Endothelial cell of umbilical vein (primary cell): ENCODE data around the gene EVX1.

ENCODE experiments used
- EZH2 ChIP-seq: IDR thresholded peaks from 2 replicates; pipeline ENCODE4 v1.6.1; 2012; ENCODE audit warnings: borderline replicate concordance, low read depth, mild to moderate bottlenecking, moderate library complexity, low read length, inconsistent platforms; ENCODE audit not compliant: severe bottlenecking
- GATA2 ChIP-seq: IDR thresholded peaks from 2 replicates; pipeline ENCODE4 v1.7.0; 2011; ENCODE audit warnings: low read depth, mild to moderate bottlenecking, moderate library complexity, mixed read lengths, low read length; ENCODE audit not compliant: insufficient read length, insufficient read depth
- MAX ChIP-seq: IDR thresholded peaks from 2 replicates; pipeline ENCODE4 v1.6.1; 2011; ENCODE audit not compliant: insufficient read depth, insufficient read length
- POLR2A ChIP-seq: IDR thresholded peaks from 2 replicates; pipeline ENCODE4 v1.6.1; 2012; ENCODE audit warnings: low read depth, mild to moderate bottlenecking, control low read depth, low read length
- POLR2AphosphoS5 ChIP-seq: IDR thresholded peaks from 2 replicates; pipeline ENCODE4 v1.6.1; 2012; ENCODE audit warnings: low read depth, mild to moderate bottlenecking, control low read depth, low read length, moderate library complexity; ENCODE audit not compliant: insufficient read depth
- TF ChIP-seq, protein P1 (sequence below), 2 donors: IDR thresholded peaks; 1 replicate in 1 of 2; 2 replicates in 1 of 2; pipeline ENCODE4 v1.5.1; 2011; ENCODE audit warnings: low read length in 2 of 2, mild to moderate bottlenecking in 2 of 2, moderate library complexity in 2 of 2, control low read depth in 1 of 2, inconsistent platforms in 1 of 2, low read depth in 1 of 2; ENCODE audit not compliant: insufficient read depth in 1 of 2; ENCODE audit errors: extremely low read depth in 1 of 2

GRCh38 chr7:27251136-27251651 is 8.6 kb downstream of the EVX1 start:
- TF ChIP-seq POLR2AphosphoS5 (no peak), POLR2A (no peak), EZH2 (no peak), GATA2 (no peak), MAX (no peak)
- TF ChIP-seq, protein P1, sequence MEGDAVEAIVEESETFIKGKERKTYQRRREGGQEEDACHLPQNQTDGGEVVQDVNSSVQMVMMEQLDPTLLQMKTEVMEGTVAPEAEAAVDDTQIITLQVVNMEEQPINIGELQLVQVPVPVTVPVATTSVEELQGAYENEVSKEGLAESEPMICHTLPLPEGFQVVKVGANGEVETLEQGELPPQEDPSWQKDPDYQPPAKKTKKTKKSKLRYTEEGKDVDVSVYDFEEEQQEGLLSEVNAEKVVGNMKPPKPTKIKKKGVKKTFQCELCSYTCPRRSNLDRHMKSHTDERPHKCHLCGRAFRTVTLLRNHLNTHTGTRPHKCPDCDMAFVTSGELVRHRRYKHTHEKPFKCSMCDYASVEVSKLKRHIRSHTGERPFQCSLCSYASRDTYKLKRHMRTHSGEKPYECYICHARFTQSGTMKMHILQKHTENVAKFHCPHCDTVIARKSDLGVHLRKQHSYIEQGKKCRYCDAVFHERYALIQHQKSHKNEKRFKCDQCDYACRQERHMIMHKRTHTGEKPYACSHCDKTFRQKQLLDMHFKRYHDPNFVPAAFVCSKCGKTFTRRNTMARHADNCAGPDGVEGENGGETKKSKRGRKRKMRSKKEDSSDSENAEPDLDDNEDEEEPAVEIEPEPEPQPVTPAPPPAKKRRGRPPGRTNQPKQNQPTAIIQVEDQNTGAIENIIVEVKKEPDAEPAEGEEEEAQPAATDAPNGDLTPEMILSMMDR (IDR thresholded peaks at IDR 0.05; ENCODE audit: extremely low read depth in 1 of 2, insufficient read depth in 1 of 2, low read depth in 1 of 2, low read length in 2 of 2), result no peak
